GM12801 (cell line): ENCODE data around the gene SLC25A28.

Source experiments
- TF ChIP-seq, protein P1 (sequence below): IDR thresholded peaks from one replicate; pipeline ENCODE4 v1.5.1; 2011; ENCODE audit warnings: control low read depth; ENCODE audit not compliant: insufficient read length; ENCODE audit errors: extremely low read depth

The SLC25A28 gene

DNA sequence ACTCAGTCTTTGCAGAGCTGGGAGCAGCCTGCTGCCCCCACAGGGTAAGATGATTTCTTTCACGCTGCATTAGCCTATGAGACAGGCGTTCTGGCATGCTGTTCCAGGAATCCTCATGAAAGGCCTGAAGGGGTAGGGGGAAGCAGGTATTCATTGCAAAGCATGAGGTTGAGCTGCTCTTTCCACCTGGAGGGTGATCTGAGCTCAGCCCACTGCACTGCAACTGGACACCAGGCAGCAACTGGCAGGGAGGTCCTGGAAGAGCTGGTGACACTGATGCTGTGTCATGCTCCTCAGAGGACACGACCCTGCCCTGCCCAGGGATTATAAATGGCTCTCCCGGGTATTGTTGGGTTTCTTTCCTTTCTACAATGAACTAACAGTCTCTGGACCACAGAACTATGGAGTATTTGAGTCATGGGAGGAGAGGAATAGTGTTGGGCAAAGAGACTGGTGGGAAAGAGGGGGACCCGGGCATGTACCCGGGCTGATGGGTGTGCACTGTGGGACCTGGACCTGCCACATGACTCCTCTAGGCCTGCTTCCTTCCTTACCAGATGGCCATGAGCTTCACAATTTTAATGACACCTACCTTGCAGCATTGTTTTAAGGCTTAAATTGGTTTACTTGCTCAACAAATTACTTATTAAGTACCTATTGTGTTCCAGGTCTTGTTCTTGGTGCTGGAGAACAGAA is 24.3 kb downstream of the SLC25A28 start:
- TF ChIP-seq, protein P1, sequence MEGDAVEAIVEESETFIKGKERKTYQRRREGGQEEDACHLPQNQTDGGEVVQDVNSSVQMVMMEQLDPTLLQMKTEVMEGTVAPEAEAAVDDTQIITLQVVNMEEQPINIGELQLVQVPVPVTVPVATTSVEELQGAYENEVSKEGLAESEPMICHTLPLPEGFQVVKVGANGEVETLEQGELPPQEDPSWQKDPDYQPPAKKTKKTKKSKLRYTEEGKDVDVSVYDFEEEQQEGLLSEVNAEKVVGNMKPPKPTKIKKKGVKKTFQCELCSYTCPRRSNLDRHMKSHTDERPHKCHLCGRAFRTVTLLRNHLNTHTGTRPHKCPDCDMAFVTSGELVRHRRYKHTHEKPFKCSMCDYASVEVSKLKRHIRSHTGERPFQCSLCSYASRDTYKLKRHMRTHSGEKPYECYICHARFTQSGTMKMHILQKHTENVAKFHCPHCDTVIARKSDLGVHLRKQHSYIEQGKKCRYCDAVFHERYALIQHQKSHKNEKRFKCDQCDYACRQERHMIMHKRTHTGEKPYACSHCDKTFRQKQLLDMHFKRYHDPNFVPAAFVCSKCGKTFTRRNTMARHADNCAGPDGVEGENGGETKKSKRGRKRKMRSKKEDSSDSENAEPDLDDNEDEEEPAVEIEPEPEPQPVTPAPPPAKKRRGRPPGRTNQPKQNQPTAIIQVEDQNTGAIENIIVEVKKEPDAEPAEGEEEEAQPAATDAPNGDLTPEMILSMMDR: no peak

DNA sequence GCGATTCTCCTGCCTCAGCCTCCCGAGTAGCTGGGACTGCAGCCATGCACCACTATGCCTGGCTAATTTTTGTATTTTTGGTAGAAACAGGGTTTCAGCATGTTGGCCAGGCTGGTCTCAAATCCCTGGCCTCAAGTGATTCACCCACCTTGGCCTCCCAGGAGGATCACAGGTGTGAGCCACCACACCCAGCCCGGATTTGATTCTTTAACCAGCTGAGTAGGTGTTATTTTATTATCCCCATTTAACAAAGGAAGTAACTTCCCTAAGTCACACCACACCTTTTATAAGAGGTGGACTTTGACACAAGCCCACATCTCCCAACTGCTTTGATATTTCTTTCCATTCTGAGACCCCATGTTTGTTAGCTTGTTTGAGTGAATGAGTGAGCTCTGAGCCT is 25.0 kb downstream of the SLC25A28 start:
- TF ChIP-seq, protein P1: no peak

DNA sequence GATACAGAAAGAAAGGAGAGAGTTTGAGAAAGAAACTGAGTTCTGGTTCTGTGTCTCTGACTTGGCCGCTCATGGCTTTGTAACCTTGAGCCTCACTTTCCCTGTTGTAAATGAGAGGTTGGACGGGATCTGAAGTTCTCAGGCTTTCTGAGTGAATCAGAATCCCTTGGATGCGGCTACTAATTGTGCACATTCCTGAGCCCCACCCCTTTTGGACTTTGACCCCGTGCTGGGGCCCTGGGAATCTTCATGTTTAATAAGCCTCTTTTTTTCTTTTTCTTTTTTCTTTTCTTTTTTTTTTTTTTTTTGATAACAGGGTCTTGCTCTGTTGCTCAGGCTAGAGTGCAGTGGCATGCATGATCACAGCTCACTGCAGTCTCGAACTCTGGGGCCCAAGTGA is 26.9 kb downstream of the SLC25A28 start:
- TF ChIP-seq, protein P1: no peak

DNA sequence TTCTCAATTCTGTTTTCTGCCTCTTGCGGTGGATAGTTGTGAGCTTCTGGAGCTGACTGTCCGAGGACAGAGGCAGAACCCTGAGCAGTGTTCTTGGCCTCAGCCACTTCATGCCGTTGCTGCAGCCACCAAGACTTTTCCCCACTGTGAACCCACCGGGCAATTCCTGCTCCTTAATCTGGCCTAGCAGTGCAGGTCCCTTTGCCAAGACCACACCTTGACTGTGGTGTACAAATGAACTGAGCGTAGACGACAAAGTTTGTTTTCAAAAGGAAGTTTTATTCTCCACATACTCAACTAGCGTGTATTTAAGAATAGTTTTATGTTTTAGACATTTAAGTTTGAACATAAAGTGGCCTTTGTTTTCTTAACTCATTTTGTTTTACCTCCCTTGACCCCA is 29.4 kb downstream of the SLC25A28 start:
- TF ChIP-seq, protein P1: no peak

DNA sequence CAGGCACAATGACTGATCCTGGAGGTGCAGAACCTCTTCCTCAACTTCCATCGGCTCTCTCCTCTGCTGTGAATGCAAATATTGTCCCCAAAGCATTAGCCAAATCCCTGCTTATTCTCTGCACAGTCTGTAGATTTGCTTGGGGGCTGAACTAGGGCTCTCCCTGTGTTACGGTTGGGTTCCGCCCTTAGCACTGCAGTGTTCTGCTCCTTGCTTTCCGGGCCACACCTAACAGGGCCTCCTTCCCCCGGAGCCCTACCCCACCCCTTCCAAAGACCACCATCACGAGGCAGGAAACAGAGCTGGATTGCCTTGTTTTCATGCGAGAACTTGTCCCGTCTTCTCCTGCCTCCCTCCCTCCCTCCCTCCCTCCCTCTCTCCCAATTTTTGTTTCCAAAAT is 36.6 kb downstream of the SLC25A28 start:
- TF ChIP-seq, protein P1: no peak

DNA sequence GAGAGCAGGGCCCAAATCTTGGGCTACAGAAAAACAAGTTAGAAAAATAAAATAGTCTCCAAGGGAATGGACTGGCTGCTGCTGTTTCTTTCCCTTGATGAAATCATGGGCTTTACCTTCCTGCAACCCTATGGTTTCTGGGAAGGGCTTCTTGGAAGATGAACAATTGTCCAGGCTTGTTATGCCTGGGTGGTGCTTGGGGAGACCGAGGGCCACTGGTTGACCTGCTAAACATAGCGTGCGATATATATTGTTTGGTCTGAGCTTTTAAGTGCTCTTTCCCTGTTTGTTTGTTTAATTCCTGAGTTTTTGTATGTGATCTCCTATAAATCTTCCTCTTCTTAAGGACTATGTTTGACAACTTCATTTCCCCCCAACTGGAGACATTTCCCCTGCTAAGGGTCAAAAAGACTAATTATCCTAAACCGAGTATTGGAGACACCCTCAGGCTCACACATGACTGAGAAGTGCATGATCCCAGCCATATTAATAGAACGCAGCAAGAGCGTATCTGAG is 37.9 kb downstream of the SLC25A28 start:
- TF ChIP-seq, protein P1: no peak

DNA sequence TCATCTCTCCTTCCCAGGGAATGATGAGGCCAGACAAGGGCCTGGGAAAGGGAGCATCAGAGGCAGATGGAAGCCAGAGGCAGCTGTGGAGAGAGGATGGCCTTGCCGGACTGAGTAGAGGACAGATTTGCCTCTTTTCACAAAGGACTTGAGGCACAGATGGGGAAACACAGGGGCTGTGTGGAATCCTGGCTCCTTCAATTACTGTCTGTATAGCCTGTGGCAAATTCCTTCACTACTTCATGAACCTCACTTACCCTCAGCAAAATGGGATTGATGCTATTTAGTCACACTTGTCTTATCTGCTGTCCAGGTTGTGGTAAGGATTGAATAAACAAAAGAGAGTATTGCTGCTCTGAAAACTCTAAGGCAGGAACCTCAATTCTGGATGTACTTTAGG is 40.3 kb downstream of the SLC25A28 start:
- TF ChIP-seq, protein P1: no peak
